Uterus (tissue), 2 donors: ENCODE measurements around the gene NAT10.

Experiments used
- CTCF ChIP-seq, 4 experiments: fragments of 200-600 bp in 2 of 4; fragments of 450-650 bp in 2 of 4; sonication (generic) in 2 of 4; IDR thresholded peaks; one replicate each; pipeline ENCODE4 v1.5.1; 2016 to 2019; ENCODE audit warnings: antibody characterized with exemption in 4 of 4, mild to moderate bottlenecking in 2 of 4, moderate library complexity in 1 of 4
- POLR2A ChIP-seq, 2 donors: fragments of 450-650 bp; IDR thresholded peaks; one replicate each; pipeline ENCODE4 v1.6.1; 2016; ENCODE audit warnings: antibody characterized with exemption in 2 of 2, mild to moderate bottlenecking in 1 of 2, moderate library complexity in 1 of 2

GRCh38 chr11:34168642-34169420 is 63.4 kb downstream of the NAT10 start:
- TF ChIP-seq CTCF (IDR thresholded peaks at IDR 0.05) = no peak
- TF ChIP-seq POLR2A (IDR thresholded peaks at IDR 0.05) = no peak
